Activated naive CD8-positive, alpha-beta T cell (primary cell): ENCODE measurements around the gene DR1.
A peak's percentile ranks its signal among the peaks of the same experiment; 100 is the strongest.

Experiments
- H3K27ac Mint-ChIP-seq: one replicate; pipeline ENCODE4 v1.8.0; 2021; ENCODE audit warnings: mixed read lengths
- H3K27me3 Mint-ChIP-seq: one replicate; pipeline ENCODE4 v1.8.0; 2021; ENCODE audit warnings: mixed read lengths
- H3K36me3 Mint-ChIP-seq: one replicate; pipeline ENCODE4 v1.8.0; 2021; ENCODE audit warnings: mixed read lengths
- H3K4me1 Mint-ChIP-seq: one replicate; pipeline ENCODE4 v1.8.0; 2021; ENCODE audit warnings: low read depth, mixed read lengths
- H3K4me3 Mint-ChIP-seq: one replicate; pipeline ENCODE4 v1.8.0; 2021; ENCODE audit warnings: mild to moderate bottlenecking, mixed read lengths
- H3K9me3 Mint-ChIP-seq: one replicate; pipeline ENCODE4 v1.8.0; 2021; ENCODE audit warnings: low read depth, mixed read lengths

DR1 gene

GRCh38 chr1:93328809-93329760 is 16.6 kb upstream of the DR1 start:
- Mint-ChIP-seq H3K27me3 (no peaks in the 10 kb centered on the region), H3K27ac (no peak overlapping the region), H3K4me1 (no peaks in the 10 kb centered on the region), H3K9me3 (no peaks in the 10 kb centered on the region), H3K36me3 (no peaks in the 10 kb centered on the region), H3K4me3 (no peak overlapping the region)

DNA sequence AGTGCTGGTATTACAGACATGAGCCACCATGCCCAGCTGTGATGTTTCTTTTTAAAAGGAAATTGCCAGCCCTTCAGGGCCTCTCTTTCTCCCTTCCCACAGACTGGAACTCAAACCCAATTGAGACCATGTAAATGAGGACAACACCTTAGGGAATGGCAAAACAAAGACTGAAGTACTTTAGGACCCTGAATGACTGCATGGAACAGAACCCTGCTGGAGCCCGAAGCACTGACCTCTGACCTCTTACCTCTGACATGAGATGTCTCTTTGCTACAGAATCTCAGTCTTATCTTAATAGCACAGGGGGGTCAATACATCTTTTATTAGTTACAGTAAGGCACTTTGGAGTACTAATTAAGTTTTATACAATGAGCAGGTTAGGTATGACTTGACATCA is 15.5 kb upstream of the DR1 start:
- Mint-ChIP-seq H3K4me1 (no peaks in the 10 kb centered on the region), H3K27me3 (no peaks in the 10 kb centered on the region), H3K9me3 (no peaks in the 10 kb centered on the region), H3K36me3 (no peaks in the 10 kb centered on the region), H3K4me3 (no peak overlapping the region), H3K27ac (no peak overlapping the region)

DNA sequence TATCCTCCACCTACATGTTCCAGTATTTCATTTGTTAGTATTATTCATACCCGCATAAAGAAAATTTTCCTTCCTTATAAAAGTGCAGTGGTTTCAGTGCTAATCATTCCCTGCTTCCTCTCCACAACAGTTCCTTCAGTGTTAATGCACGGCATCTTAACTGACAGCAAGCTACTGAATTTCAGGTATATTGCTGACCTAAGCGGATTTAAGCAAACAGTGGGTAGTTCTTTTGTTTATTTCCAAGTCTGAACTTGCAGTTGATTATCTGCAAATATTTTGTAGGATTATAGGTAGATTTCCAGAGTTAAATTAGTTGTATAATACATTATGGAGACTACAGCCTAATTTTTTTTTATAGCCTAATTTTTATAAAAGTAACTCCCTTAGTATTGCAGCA is 15.1 kb upstream of the DR1 start:
- Mint-ChIP-seq H3K9me3 (no peaks in the 10 kb centered on the region), H3K27ac (no peak overlapping the region), H3K27me3 (no peaks in the 10 kb centered on the region), H3K4me1 (no peaks in the 10 kb centered on the region), H3K36me3 (no peaks in the 10 kb centered on the region), H3K4me3 (no peak overlapping the region)

DNA sequence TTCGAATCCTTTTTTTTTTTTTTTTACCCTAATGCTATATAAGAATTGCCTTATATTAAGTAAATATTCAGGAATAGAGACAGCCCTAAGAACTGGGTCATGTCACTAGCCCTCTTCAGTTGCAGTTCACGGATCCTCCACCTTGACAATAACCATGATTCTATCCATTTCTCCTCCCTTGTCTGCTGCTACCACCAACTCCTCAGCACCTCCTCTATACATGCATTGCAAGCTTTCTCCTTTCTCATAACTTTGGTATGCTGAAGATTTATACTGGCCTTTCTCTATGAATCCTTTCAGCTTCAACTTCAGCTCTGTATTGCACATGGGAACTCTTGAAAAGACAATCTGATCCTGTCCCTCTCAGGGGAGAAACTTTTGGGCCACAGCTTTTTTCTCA is 14.3 kb upstream of the DR1 start:
- Mint-ChIP-seq H3K4me3 (no peak overlapping the region), H3K9me3 (no peaks in the 10 kb centered on the region), H3K36me3 (no peaks in the 10 kb centered on the region), H3K4me1 (peaks cover under 1% of the 10 kb centered on the region), H3K27me3 (no peaks in the 10 kb centered on the region), H3K27ac (no peak overlapping the region)

- H3K27ac Mint-ChIP-seq: no peak overlapping the region
- H3K4me1 Mint-ChIP-seq: peaks cover 3% of the 10 kb centered on the region
- no peak overlapping the region for H3K4me3 Mint-ChIP-seq
- H3K36me3 Mint-ChIP-seq: peaks cover 2% of the 10 kb centered on the region
- no peaks in the 10 kb centered on the region for H3K27me3 Mint-ChIP-seq
- H3K9me3 Mint-ChIP-seq: no peaks in the 10 kb centered on the region
Observed at GRCh38 chr1:93332368-93332767, 13.3 kb upstream of the DR1 start.

- no peak overlapping the region for H3K27ac Mint-ChIP-seq
Observed at GRCh38 chr1:93338387-93339146, 7.1 kb upstream of the DR1 start.

DNA sequence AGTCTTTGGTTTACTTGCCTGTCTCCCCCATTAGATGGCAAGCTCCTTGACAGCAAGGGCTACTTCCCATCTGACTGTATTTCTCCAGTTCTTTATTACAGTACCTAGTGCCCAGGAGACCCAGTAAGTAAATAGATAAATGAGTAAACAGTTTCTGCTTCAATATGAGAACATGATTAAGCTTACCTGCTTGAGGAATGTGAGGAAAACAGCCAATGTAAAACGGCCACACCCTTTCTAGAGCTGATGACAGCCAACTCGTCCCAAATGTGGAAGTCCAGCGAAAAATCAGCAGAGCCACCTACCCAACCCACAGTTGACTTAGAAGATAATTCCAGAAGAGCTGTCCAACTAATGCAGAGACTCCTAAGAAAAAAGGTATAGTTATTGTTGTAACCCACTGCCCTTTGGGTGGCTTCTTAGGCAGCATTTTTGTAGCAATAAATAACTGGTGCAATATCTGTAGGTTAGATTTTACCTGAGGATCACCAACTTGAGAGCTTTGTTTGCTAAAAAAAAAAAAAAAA is 6.5 kb upstream of the DR1 start:
- Mint-ChIP-seq H3K27ac (no peak overlapping the region), H3K4me3 (no peak overlapping the region)

More at GRCh38 chr1:93338387-93339146, 7.1 kb upstream of the DR1 start:
- Mint-ChIP-seq H3K4me1 (peaks cover 12% of the 10 kb centered on the region), H3K36me3 (peaks cover 8% of the 10 kb centered on the region), H3K4me3 (no peak overlapping the region), H3K27me3 (no peaks in the 10 kb centered on the region), H3K9me3 (no peaks in the 10 kb centered on the region)

DNA sequence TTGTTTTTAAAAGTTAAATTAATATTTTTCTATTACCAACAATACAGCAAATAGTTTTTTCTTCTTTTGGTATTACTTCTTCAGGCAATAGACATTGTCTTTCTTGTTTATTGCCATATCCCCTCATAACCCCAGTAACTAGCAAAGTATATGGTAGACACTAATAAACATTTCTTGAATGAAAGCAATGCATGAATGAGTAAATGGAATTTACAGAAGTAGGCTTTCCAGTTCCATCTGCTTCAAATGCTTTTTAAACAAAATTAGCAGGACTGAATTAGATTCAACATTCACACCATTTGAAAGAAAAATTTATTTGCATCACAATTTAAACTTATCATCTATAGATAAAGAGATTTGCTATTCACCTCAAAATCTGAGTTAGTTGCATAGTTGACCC is 5.6 kb upstream of the DR1 start:
- Mint-ChIP-seq H3K4me1 (peaks cover 20% of the 10 kb centered on the region), H3K4me3 (no peak overlapping the region), H3K9me3 (no peaks in the 10 kb centered on the region), H3K27me3 (no peaks in the 10 kb centered on the region), H3K27ac (no peak overlapping the region), H3K36me3 (peaks cover 8% of the 10 kb centered on the region)

More for the DNA sequence above, 6.5 kb upstream of the DR1 start:
- no peaks in the 10 kb centered on the region for H3K27me3 Mint-ChIP-seq
- H3K36me3 Mint-ChIP-seq: peaks cover 8% of the 10 kb centered on the region
- H3K9me3 Mint-ChIP-seq: no peaks in the 10 kb centered on the region
- peaks cover 15% of the 10 kb centered on the region for H3K4me1 Mint-ChIP-seq

GRCh38 chr1:93344484-93344883 is 1.2 kb upstream of the DR1 start:
- Mint-ChIP-seq H3K4me3 (peak overlapping the region; percentile 24), H3K36me3 (peaks cover 4% of the 10 kb centered on the region), H3K9me3 (no peaks in the 10 kb centered on the region), H3K27ac (no peak overlapping the region), H3K27me3 (no peaks in the 10 kb centered on the region), H3K4me1 (peaks cover 26% of the 10 kb centered on the region)

GRCh38 chr1:93344886-93345632 is 648 bp upstream of the DR1 start:
- Mint-ChIP-seq H3K27me3 (no peaks in the 10 kb centered on the region), H3K4me3 (peak overlapping the region; percentile 95), H3K4me1 (peaks cover 31% of the 10 kb centered on the region), H3K36me3 (peaks cover 6% of the 10 kb centered on the region), H3K9me3 (no peaks in the 10 kb centered on the region), H3K27ac (peak overlapping the region; percentile 98)

- Mint-ChIP-seq H3K4me1 (peaks cover 41% of the 10 kb centered on the region), H3K27ac (peak overlapping the region; percentile 98), H3K9me3 (no peaks in the 10 kb centered on the region), H3K4me3 (peak overlapping the region; percentile 95), H3K27me3 (no peaks in the 10 kb centered on the region), H3K36me3 (peaks cover 9% of the 10 kb centered on the region)
Observed at GRCh38 chr1:93346421-93346993, 800 bp downstream of the DR1 start.

DNA sequence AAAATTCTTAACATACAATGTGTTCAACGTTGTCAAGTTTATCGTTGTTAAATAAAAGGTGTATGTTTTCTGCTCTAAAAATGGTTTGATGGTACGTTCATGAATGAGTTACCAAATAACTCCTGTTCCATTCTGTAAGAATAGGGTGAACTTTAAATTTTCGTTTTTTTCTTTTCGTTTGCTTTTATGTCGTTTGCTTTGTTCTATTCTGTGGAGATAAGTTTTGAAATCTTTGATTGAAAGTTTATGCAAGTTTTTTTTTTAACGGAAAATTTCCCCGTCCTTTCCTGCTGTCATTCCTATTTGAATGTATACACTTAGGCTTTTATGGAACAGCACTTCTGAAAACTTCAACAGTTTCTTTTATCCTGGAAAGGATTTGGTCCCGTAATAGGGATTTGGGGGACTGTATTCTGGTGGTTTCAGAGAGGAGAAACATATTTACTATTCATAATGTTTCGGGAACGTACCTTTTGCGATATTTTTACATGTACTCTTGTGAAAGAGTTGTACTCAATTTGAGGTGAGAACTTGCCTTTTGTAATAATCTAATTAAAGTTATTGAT is 1.7 kb downstream of the DR1 start:
- Mint-ChIP-seq H3K9me3 (no peaks in the 10 kb centered on the region), H3K4me3 (peak overlapping the region; percentile 95), H3K36me3 (peaks cover 10% of the 10 kb centered on the region), H3K27ac (peak overlapping the region; percentile 98), H3K27me3 (no peaks in the 10 kb centered on the region), H3K4me1 (peaks cover 45% of the 10 kb centered on the region)

- Mint-ChIP-seq H3K4me3 (peak overlapping the region; percentile 95), H3K9me3 (no peaks in the 10 kb centered on the region), H3K36me3 (peaks cover 11% of the 10 kb centered on the region), H3K27ac (peak overlapping the region; percentile 30), H3K4me1 (peaks cover 51% of the 10 kb centered on the region), H3K27me3 (no peaks in the 10 kb centered on the region)
Observed at GRCh38 chr1:93348104-93348728, 2.5 kb downstream of the DR1 start.
